ENCODE data around the gene ATP8B1. TPM values are rescaled to one million over a fixed set of nuclear protein-coding genes. Genes with fewer than 3 reads are reported as not detected.

ATP8B1 gene
- total RNA-seq, 2 experiments from 2014 or later: not detected

DNA sequence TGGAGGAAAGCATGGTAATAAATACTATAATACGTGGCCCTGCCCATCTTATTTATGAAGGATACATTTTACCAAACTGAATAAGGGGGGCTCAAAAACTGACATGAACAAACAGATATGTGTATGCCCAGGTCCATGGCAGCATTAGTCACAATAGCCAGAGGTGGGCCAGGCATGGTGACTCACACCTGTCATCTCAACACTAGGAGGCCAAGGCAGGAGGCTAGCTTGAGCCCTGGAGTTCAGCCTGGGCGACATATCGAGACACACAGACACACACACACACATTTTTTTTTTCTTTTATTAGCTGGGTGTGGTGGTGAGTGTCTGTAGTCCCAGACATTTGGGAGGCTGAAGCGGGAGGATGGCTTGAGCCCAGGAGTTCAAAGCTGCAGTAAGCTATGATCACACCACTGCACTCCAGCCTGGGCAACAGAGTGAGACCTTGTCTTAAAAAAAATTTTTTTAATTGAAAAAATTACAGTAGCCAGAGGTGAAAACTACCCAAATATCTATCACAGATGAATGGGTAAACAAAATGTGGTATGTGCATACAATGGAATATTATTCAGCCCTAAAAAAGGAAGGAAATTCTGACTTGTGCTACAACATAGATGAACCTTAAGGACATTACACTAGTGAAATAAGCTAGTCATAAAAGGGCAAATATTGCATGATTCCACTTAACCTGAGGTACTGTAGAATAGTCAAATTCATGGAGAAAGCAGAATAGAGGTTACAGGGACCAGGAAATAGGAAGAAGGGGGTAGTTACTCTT, 8.0 kb downstream of the ATP8B1 start:
- Histone ChIP-seq H3K27me3 (ENCODE audit: control insufficient read depth in 1 of 2, insufficient read depth in 2 of 2, low read length in 2 of 2) (peaks cover 6 to 17% of the 10 kb centered on the region in 2 experiments), H3K27ac (ENCODE audit: low read depth in 1 of 2, low read length in 2 of 2) (no peak overlapping the region), H3K4me1 (ENCODE audit: insufficient read depth, low read length) (no peaks in the 10 kb centered on the region), H3K9me3 (ENCODE audit: control insufficient read depth in 1 of 2, insufficient read depth in 1 of 2, low read length in 2 of 2) (peaks cover 5 to 9% of the 10 kb centered on the region in 2 experiments), H3K4me3 (ENCODE audit: low read length) (no peak overlapping the region), H3K36me3 (ENCODE audit: insufficient read depth, low read length) (no peaks in the 10 kb centered on the region)
- CTCF ChIA-PET: no interaction called here
- no peak for DNase-seq
- Mint-ChIP-seq H3K27me3 (peaks cover 32% of the 10 kb centered on the region), H3K27ac (no peak overlapping the region), H3K9me3 (no peaks in the 10 kb centered on the region), H3K4me1 (ENCODE audit: low read depth) (no peaks in the 10 kb centered on the region), H3K4me3 (no peak overlapping the region), H3K36me3 (ENCODE audit: low read depth) (no peaks in the 10 kb centered on the region)
- POLR2A ChIA-PET: no interaction called here
- intact Hi-C loops (cut with DNase I, micrococcal nuclease): no loop called here
- no peak for ATAC-seq (ENCODE audit: poor library complexity)
- TF ChIP-seq, protein P1, sequence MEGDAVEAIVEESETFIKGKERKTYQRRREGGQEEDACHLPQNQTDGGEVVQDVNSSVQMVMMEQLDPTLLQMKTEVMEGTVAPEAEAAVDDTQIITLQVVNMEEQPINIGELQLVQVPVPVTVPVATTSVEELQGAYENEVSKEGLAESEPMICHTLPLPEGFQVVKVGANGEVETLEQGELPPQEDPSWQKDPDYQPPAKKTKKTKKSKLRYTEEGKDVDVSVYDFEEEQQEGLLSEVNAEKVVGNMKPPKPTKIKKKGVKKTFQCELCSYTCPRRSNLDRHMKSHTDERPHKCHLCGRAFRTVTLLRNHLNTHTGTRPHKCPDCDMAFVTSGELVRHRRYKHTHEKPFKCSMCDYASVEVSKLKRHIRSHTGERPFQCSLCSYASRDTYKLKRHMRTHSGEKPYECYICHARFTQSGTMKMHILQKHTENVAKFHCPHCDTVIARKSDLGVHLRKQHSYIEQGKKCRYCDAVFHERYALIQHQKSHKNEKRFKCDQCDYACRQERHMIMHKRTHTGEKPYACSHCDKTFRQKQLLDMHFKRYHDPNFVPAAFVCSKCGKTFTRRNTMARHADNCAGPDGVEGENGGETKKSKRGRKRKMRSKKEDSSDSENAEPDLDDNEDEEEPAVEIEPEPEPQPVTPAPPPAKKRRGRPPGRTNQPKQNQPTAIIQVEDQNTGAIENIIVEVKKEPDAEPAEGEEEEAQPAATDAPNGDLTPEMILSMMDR (IDR thresholded peaks at IDR 0.05): no peak

DNA sequence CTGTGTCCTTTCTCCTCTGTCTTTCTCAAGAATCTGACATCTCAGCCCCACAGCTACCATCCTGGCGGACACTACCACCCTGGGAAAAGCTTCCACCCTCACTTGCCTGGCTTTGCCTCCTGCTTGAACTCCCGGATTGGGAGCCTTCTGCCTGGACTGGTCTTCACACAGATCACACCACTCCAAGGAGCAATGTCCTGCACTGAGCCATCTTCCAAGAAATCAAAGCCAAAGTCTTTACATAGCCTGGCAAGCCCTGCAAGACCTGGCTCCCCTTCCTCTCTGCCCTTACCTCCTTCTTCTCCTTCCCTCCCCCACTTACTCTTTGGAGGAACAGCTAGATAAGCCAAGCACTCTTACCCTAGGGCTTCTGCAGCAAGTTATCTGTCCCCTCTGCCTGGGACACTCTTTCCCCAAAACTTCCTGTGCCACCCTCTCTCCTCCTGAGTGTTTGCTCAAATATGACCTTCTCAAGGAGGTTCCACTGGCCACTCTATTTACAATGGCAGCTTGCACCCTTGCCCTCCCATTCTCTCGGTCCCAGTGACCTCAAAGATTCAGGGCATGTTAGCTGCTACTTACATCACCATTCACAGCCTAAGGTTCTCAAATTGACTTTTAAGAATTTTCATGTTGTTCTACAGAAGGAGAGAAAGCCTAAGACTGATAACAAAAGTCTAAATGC, 9.7 kb downstream of the ATP8B1 start:
- intact Hi-C loops (cut with DNase I, micrococcal nuclease): no loop called here
- POLR2A ChIA-PET: no interaction called here

DNA sequence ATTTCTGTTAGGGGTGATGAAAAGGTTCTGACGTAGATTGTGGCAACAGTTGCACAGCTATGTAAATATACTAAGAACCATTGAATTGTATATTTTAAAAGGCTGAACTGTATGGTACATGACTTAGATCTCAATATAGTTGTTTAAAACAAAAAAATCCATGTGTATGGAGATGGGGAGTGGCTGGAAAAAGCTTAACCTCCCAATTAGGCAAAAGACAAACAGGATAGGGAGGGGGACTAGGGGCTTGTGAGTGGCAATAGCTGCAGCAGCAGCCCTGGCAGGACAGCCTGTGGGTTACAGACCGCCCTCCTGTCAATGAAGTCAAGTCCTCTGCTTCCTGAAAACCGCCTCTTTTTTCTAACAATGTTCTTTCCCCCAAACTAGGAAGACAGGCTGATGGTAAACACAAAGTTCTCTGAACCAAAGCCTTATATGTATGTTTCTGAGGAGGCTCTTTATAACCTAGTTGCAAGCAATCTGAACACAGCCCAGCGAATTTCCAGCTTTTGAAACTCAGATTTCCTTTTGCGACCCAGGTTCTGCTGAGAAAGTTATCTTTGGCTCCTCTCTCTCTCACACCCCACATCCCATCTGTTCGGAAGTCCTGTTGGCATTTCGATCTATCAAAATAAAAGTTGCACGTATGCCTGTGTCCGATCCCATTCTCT, 10.3 kb downstream of the ATP8B1 start:
- peaks cover 17% of the 10 kb centered on the region for H3K27me3 Mint-ChIP-seq
- no peaks in the 10 kb centered on the region for H3K36me3 Mint-ChIP-seq (ENCODE audit: low read depth)
- ChIA-PET CTCF (no interaction called here), POLR2A (no interaction called here)
- intact Hi-C loops (cut with DNase I, micrococcal nuclease): no loop called here
- peaks cover 0 to 8% of the 10 kb centered on the region in 2 experiments for H3K27me3 ChIP-seq (ENCODE audit: control insufficient read depth in 1 of 2, insufficient read depth in 2 of 2, low read length in 2 of 2)
- no peak overlapping the region for H3K27ac ChIP-seq (ENCODE audit: low read depth in 1 of 2, low read length in 2 of 2)
- peaks cover 5 to 9% of the 10 kb centered on the region in 2 experiments for H3K9me3 ChIP-seq (ENCODE audit: control insufficient read depth in 1 of 2, insufficient read depth in 1 of 2, low read length in 2 of 2)
- H3K4me3 ChIP-seq (ENCODE audit: low read length): no peak overlapping the region
- no peaks in the 10 kb centered on the region for H3K36me3 ChIP-seq (ENCODE audit: insufficient read depth, low read length)
- H3K9me3 Mint-ChIP-seq: no peaks in the 10 kb centered on the region
- TF ChIP-seq, protein P1 (IDR thresholded peaks at IDR 0.05): no peak
- no peaks in the 10 kb centered on the region for H3K4me1 ChIP-seq (ENCODE audit: insufficient read depth, low read length)
- H3K4me1 Mint-ChIP-seq (ENCODE audit: low read depth): no peaks in the 10 kb centered on the region
- no peak for DNase-seq
- no peak overlapping the region for H3K27ac Mint-ChIP-seq
- no peak overlapping the region for H3K4me3 Mint-ChIP-seq
- no peak for ATAC-seq (ENCODE audit: poor library complexity)

More for the DNA sequence above, 9.7 kb downstream of the ATP8B1 start:
- H3K4me1 Mint-ChIP-seq (ENCODE audit: low read depth): no peaks in the 10 kb centered on the region
- no peaks in the 10 kb centered on the region for H3K9me3 Mint-ChIP-seq
- H3K4me3 Mint-ChIP-seq: no peak overlapping the region
- no peak overlapping the region for H3K27ac ChIP-seq (ENCODE audit: low read depth in 1 of 2, low read length in 2 of 2)
- H3K4me1 ChIP-seq (ENCODE audit: insufficient read depth, low read length): no peaks in the 10 kb centered on the region
- peaks cover 17% of the 10 kb centered on the region for H3K27me3 Mint-ChIP-seq
- peaks cover 2 to 8% of the 10 kb centered on the region in 2 experiments for H3K27me3 ChIP-seq (ENCODE audit: control insufficient read depth in 1 of 2, insufficient read depth in 2 of 2, low read length in 2 of 2)
- CTCF ChIA-PET: no interaction called here
- peaks cover 5 to 9% of the 10 kb centered on the region in 2 experiments for H3K9me3 ChIP-seq (ENCODE audit: control insufficient read depth in 1 of 2, insufficient read depth in 1 of 2, low read length in 2 of 2)
- H3K4me3 ChIP-seq (ENCODE audit: low read length): no peak overlapping the region
- no peak overlapping the region for H3K27ac Mint-ChIP-seq
- no peaks in the 10 kb centered on the region for H3K36me3 ChIP-seq (ENCODE audit: insufficient read depth, low read length)
- ATAC-seq (ENCODE audit: poor library complexity) (no peak), DNase-seq (no peak)
- no peaks in the 10 kb centered on the region for H3K36me3 Mint-ChIP-seq (ENCODE audit: low read depth)
- TF ChIP-seq, protein P1 (IDR thresholded peaks at IDR 0.05): no peak
